ENCODE results near the gene CRISP2. TPM values are rescaled to one million over a fixed set of nuclear protein-coding genes. Genes with fewer than 3 reads are reported as not detected.
"Not testable (repeated sequence)": the region's sequence is repeated elsewhere in the genome, so short reads cannot be mapped to it uniquely, and the experiment has no call there.

CRISP2 gene
- total and polyA plus RNA-seq, 2 experiments from 2014 or later, result 0.63 to 1.2 TPM

DNA sequence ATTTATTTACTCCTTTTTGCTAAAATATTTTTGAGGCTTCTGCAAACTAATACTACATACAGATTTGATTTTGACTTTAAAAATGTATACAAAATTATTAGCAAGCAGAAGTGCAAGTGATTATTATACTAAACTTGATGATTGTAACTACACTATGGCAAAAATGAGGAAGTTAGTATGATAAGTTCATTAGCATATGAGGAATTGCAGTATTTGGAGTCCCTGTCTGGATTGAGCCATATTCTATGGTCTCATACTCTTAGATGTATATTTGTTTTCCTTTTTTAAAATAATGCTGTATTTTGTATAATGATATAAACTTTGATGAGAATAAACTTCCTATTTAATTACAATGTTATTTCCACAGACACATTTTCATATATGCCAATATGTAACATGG is 16.9 kb upstream of the CRISP2 start (continued):
- TF ChIP-seq, protein P1, sequence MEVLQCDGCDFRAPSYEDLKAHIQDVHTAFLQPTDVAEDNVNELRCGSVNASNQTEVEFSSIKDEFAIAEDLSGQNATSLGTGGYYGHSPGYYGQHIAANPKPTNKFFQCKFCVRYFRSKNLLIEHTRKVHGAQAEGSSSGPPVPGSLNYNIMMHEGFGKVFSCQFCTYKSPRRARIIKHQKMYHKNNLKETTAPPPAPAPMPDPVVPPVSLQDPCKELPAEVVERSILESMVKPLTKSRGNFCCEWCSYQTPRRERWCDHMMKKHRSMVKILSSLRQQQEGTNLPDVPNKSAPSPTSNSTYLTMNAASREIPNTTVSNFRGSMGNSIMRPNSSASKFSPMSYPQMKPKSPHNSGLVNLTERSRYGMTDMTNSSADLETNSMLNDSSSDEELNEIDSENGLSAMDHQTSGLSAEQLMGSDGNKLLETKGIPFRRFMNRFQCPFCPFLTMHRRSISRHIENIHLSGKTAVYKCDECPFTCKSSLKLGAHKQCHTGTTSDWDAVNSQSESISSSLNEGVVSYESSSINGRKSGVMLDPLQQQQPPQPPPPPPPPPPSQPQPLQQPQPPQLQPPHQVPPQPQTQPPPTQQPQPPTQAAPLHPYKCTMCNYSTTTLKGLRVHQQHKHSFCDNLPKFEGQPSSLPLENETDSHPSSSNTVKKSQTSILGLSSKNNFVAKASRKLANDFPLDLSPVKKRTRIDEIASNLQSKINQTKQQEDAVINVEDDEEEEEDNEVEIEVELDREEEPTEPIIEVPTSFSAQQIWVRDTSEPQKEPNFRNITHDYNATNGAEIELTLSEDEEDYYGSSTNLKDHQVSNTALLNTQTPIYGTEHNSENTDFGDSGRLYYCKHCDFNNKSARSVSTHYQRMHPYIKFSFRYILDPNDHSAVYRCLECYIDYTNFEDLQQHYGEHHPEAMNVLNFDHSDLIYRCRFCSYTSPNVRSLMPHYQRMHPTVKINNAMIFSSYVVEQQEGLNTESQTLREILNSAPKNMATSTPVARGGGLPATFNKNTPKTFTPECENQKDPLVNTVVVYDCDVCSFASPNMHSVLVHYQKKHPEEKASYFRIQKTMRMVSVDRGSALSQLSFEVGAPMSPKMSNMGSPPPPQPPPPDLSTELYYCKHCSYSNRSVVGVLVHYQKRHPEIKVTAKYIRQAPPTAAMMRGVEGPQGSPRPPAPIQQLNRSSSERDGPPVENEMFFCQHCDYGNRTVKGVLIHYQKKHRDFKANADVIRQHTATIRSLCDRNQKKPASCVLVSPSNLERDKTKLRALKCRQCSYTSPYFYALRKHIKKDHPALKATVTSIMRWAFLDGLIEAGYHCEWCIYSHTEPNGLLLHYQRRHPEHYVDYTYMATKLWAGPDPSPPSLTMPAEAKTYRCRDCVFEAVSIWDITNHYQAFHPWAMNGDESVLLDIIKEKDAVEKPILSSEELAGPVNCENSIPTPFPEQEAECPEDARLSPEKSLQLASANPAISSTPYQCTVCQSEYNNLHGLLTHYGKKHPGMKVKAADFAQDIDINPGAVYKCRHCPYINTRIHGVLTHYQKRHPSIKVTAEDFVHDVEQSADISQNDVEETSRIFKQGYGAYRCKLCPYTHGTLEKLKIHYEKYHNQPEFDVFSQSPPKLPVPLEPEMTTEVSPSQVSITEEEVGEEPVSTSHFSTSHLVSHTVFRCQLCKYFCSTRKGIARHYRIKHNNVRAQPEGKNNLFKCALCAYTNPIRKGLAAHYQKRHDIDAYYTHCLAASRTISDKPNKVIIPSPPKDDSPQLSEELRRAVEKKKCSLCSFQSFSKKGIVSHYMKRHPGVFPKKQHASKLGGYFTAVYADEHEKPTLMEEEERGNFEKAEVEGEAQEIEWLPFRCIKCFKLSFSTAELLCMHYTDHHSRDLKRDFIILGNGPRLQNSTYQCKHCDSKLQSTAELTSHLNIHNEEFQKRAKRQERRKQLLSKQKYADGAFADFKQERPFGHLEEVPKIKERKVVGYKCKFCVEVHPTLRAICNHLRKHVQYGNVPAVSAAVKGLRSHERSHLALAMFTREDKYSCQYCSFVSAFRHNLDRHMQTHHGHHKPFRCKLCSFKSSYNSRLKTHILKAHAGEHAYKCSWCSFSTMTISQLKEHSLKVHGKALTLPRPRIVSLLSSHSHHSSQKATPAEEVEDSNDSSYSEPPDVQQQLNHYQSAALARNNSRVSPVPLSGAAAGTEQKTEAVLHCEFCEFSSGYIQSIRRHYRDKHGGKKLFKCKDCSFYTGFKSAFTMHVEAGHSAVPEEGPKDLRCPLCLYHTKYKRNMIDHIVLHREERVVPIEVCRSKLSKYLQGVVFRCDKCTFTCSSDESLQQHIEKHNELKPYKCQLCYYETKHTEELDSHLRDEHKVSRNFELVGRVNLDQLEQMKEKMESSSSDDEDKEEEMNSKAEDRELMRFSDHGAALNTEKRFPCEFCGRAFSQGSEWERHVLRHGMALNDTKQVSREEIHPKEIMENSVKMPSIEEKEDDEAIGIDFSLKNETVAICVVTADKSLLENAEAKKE (CRISPR knock-in tag; IDR thresholded peaks at IDR 0.05), result no peak
- TF ChIP-seq ZNF114 (CRISPR knock-in tag; IDR thresholded peaks at IDR 0.05) (no peak), ZNF331 (CRISPR knock-in tag; IDR thresholded peaks at IDR 0.05; ENCODE audit: low read depth) (no peak), STAT1 (IDR thresholded peaks at IDR 0.05; ENCODE audit: unreplicated experiment) (no peak)

DNA sequence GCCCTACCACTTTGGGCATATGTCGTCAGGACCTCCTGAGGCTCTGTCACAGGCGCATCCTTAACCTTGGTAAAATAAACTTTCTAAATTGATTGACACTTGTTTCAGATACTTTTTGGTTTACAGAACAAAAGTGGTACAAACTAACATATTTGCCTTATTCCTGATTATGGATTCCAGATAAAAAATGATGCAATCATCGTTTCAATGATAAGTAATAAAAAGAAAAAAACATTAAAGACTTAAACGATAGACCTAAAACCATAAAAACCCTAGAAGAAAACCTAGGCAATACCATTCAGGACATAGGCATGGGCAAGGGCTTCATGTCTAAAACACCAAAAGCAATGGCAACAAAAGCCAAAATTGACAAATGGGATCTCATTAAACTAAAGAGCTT is 10.6 kb upstream of the CRISP2 start:
- not testable (repeated sequence) for H3K4me1 Mint-ChIP-seq; H3K27ac Mint-ChIP-seq; H3F3A ChIP-seq (replicated peaks; ENCODE audit: low read depth); H2AFZ ChIP-seq; ATAC-seq; H3K4me2 ChIP-seq; DNase-seq (ENCODE audit: low spot score); H3K27ac ChIP-seq (ENCODE audit: low read depth); H3K27me3 ChIP-seq (ENCODE audit: insufficient read depth); H3K79me2 ChIP-seq (replicated peaks; ENCODE audit: insufficient read depth); H3K4me1 ChIP-seq (ENCODE audit: insufficient read depth); H3K27me3 Mint-ChIP-seq (ENCODE audit: insufficient read depth, low read depth, poor library complexity); H3K4me3 Mint-ChIP-seq; H3K4me3 ChIP-seq; H4K20me1 ChIP-seq (replicated peaks; ENCODE audit: insufficient read depth); H3K36me3 Mint-ChIP-seq (ENCODE audit: low read depth)
- 0 out of 2 replicates have a peak, but pooled peaks cover 12% of the 10 kb centered on the region for H3K9me2 ChIP-seq (ENCODE audit: insufficient read depth)
- H3K36me3 ChIP-seq (ENCODE audit: insufficient read depth), result peaks cover 13% of the 10 kb centered on the region; the same call in 1 of the 2 replicates
- peaks cover 36% of the 10 kb centered on the region for H3K9me3 Mint-ChIP-seq

DNA sequence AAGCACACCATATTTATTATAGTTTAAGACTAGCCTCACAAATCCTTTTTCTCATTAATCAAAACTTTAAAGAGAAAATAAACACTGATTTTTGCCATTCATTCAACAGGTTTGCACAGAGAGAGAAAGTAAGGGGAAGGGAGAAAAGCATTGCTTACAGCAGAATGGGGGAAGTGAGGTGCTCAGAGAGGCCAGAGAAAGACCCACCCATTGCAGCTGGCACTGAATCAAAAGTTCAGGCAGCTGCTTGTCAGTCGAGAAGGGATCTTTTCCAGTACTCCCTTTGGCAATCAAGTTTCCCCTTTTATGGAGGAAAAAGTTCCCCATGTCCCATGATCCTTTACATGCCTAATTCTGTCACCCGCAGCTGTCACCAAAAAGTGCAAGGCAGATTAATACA is 8.0 kb upstream of the CRISP2 start:
- H2AFZ ChIP-seq, result no peak overlapping the region
- no peak overlapping the region for H3K4me3 ChIP-seq
- H3K27me3 ChIP-seq (ENCODE audit: insufficient read depth), result no peaks in the 10 kb centered on the region
- H3K9me3 Mint-ChIP-seq, result peaks cover 53% of the 10 kb centered on the region
- peaks cover 23% of the 10 kb centered on the region; the same call in 1 of the 2 replicates for H3K9me2 ChIP-seq (ENCODE audit: insufficient read depth)
- H3K36me3 ChIP-seq (ENCODE audit: insufficient read depth), result peaks cover 13% of the 10 kb centered on the region; the same call in 1 of the 2 replicates
- no peak overlapping the region for H3K4me3 Mint-ChIP-seq
- ATAC-seq, result no peak
- no peaks in the 10 kb centered on the region for H3F3A ChIP-seq (replicated peaks; ENCODE audit: low read depth)
- no peak overlapping the region for H3K4me2 ChIP-seq
- DNase-seq (ENCODE audit: low spot score), result no peak
- H3K79me2 ChIP-seq (replicated peaks; ENCODE audit: insufficient read depth), result no peaks in the 10 kb centered on the region
- H3K4me1 Mint-ChIP-seq, result no peaks in the 10 kb centered on the region
- H4K20me1 ChIP-seq (replicated peaks; ENCODE audit: insufficient read depth), result no peaks in the 10 kb centered on the region
- H3K27ac Mint-ChIP-seq, result no peak overlapping the region
- H3K36me3 Mint-ChIP-seq (ENCODE audit: low read depth), result peaks cover 14% of the 10 kb centered on the region; the same call in 2 of the 3 replicates
- H3K27me3 Mint-ChIP-seq (ENCODE audit: insufficient read depth, low read depth, poor library complexity), result no peaks in the 10 kb centered on the region
- no peaks in the 10 kb centered on the region for H3K4me1 ChIP-seq (ENCODE audit: insufficient read depth)
- no peak overlapping the region for H3K27ac ChIP-seq (ENCODE audit: low read depth)
- no peak for TF ChIP-seq STAT1 (IDR thresholded peaks at IDR 0.05; ENCODE audit: unreplicated experiment)
- TF ChIP-seq, protein P2, sequence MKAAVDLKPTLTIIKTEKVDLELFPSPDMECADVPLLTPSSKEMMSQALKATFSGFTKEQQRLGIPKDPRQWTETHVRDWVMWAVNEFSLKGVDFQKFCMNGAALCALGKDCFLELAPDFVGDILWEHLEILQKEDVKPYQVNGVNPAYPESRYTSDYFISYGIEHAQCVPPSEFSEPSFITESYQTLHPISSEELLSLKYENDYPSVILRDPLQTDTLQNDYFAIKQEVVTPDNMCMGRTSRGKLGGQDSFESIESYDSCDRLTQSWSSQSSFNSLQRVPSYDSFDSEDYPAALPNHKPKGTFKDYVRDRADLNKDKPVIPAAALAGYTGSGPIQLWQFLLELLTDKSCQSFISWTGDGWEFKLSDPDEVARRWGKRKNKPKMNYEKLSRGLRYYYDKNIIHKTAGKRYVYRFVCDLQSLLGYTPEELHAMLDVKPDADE (IDR thresholded peaks at IDR 0.05), result no peak
- TF ChIP-seq, protein P3, sequence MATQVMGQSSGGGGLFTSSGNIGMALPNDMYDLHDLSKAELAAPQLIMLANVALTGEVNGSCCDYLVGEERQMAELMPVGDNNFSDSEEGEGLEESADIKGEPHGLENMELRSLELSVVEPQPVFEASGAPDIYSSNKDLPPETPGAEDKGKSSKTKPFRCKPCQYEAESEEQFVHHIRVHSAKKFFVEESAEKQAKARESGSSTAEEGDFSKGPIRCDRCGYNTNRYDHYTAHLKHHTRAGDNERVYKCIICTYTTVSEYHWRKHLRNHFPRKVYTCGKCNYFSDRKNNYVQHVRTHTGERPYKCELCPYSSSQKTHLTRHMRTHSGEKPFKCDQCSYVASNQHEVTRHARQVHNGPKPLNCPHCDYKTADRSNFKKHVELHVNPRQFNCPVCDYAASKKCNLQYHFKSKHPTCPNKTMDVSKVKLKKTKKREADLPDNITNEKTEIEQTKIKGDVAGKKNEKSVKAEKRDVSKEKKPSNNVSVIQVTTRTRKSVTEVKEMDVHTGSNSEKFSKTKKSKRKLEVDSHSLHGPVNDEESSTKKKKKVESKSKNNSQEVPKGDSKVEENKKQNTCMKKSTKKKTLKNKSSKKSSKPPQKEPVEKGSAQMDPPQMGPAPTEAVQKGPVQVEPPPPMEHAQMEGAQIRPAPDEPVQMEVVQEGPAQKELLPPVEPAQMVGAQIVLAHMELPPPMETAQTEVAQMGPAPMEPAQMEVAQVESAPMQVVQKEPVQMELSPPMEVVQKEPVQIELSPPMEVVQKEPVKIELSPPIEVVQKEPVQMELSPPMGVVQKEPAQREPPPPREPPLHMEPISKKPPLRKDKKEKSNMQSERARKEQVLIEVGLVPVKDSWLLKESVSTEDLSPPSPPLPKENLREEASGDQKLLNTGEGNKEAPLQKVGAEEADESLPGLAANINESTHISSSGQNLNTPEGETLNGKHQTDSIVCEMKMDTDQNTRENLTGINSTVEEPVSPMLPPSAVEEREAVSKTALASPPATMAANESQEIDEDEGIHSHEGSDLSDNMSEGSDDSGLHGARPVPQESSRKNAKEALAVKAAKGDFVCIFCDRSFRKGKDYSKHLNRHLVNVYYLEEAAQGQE (IDR thresholded peaks at IDR 0.05; ENCODE audit: unreplicated experiment), result no peak
- TF ChIP-seq ZNF331 (CRISPR knock-in tag; IDR thresholded peaks at IDR 0.05; ENCODE audit: low read depth), result no peak
- no peak for TF ChIP-seq POLR2AphosphoS5 (IDR thresholded peaks at IDR 0.05; ENCODE audit: low read depth)
- no peak for TF ChIP-seq NANOG (IDR thresholded peaks at IDR 0.05; ENCODE audit: borderline replicate concordance)
